ENCODE results near the gene PDCD2. TPM values are rescaled to one million over a fixed set of nuclear protein-coding genes. Genes with fewer than 3 reads are reported as not detected.

PDCD2 gene
- total and polyA plus RNA-seq, 9 of the 15 experiments (the other 6 are each of a cell fraction or from before 2014, with no cell fraction given), result 67.3 to 430 (median 318) TPM

GRCh38 chr6:170575250-170575649 lies 9.2 kb downstream of the PDCD2 start:
- no TSS peak for BruUV-seq (replicated peaks)
- peaks cover 98% of the 10 kb centered on the region for H3K36me3 ChIP-seq (ENCODE audit: control insufficient read depth, insufficient read depth, low read length)
- peak; percentile 77 for FAIRE-seq
- no peak overlapping the region for H2AFZ ChIP-seq (ENCODE audit: low read depth, low read length)
- peak; percentile 80 for ATAC-seq
- H3K9me1 ChIP-seq (ENCODE audit: control insufficient read depth, insufficient read depth, low read length), result no peaks in the 10 kb centered on the region
- H4K20me1 ChIP-seq (replicated peaks; ENCODE audit: control insufficient read depth, insufficient read depth, low read length), result no peaks in the 10 kb centered on the region
- H3K4me2 ChIP-seq (ENCODE audit: insufficient read depth, low read length), result no peak overlapping the region
- no peak overlapping the region for H3K4me3 ChIP-seq
- peak in 3 of 4 experiments; percentile 39 to 58 (median 54) for DNase-seq (ENCODE audit: extremely low read depth in 1 of 4, low spot score in 3 of 4)
- intact Hi-C loops (cut with micrococcal nuclease), result no loop called here
- CTCF ChIA-PET (ENCODE audit: low intra/inter-chr PET ratio), result interaction anchor here (1.0 kb wide), 1 partner anchor 9 kb away, joined by 4 read pairs; the partner anchor contains the start of gene PDCD2
- WGBS (ENCODE audit: insufficient coverage, low coverage, missing lambda C conversion rate), result 33% methylated on average over 1 of the region's 1 CpG
- H3K4me1 ChIP-seq (replicated peaks in 1 of 2; ENCODE audit: control insufficient read depth in 2 of 2, insufficient read depth in 2 of 2, low read length in 2 of 2), result peaks cover 0 to 16% of the 10 kb centered on the region in 2 experiments; a peak in 3 of 5 replicates
- H3K27ac ChIP-seq (ENCODE audit: extremely low read depth, low read depth, low read length), result peak overlapping the region; percentile 4; the same call in 1 of the 3 replicates
- no peaks in the 10 kb centered on the region for H3K9me3 ChIP-seq (replicated peaks; ENCODE audit: control insufficient read depth, insufficient read depth, low read depth, low read length)
- H3K79me2 ChIP-seq (ENCODE audit: control insufficient read depth, insufficient read depth, low read length), result peaks cover 3% of the 10 kb centered on the region; the same call in 1 of the 3 replicates
- POLR2A ChIA-PET, result interaction anchor here (0.8 to 4.0 kb wide), 5 partner anchors 8 to 21 kb away, joined by 3 to 19 read pairs (median 6); partner anchors contain the start of genes PDCD2 and TBP
- 0 out of 4 replicates have a peak overlapping the region, but pooled peaks of 1 of the 2 experiments have one; percentile 3 for H3K9ac ChIP-seq (ENCODE audit: insufficient read depth in 1 of 2, low read depth in 2 of 2, low read length in 2 of 2)
- in situ Hi-C loops (cut with MboI), result no loop called here
- no peaks in the 10 kb centered on the region for H3K27me3 ChIP-seq (ENCODE audit: control insufficient read depth in 2 of 2, insufficient read depth in 2 of 2, low read length in 2 of 2)
- no peak for TF ChIP-seq TRIM25 (IDR thresholded peaks at IDR 0.05; ENCODE audit: borderline replicate concordance)
- TF ChIP-seq ZKSCAN8 (CRISPR knock-in tag; IDR thresholded peaks at IDR 0.05), result no peak
- TF ChIP-seq NCOR1 (IDR thresholded peaks at IDR 0.05), result no peak
- TF ChIP-seq GABPB2 (CRISPR knock-in tag; conservative IDR thresholded peaks at IDR 0.05), result no peak
- no peak for TF ChIP-seq ILK (tag; IDR thresholded peaks at IDR 0.05; ENCODE audit: borderline replicate concordance, low read depth)
- peak; percentile 18; the same call in 1 of the 2 replicates for TF ChIP-seq JUND (IDR thresholded peaks at IDR 0.05; ENCODE audit: borderline replicate concordance, low read depth, low read length)
- no peak for TF ChIP-seq JUND (tag; IDR thresholded peaks at IDR 0.05; ENCODE audit: borderline replicate concordance, low read depth, low read length)
- TF ChIP-seq CTCF (IDR thresholded peaks at IDR 0.05 in 2 of 3, conservative IDR thresholded peaks at IDR 0.05 in 1 of 3; ENCODE audit: insufficient read depth in 2 of 3, low read depth in 1 of 3, low read length in 3 of 3), result peak in 2 of 3 experiments; percentile 68 to 84; a peak in 5 of 6 replicates
- no peak for TF ChIP-seq CCAR2 (IDR thresholded peaks at IDR 0.05; ENCODE audit: low read depth, low read length)
- TF ChIP-seq MTF1 (CRISPR knock-in tag; IDR thresholded peaks at IDR 0.05; ENCODE audit: borderline replicate concordance), result no peak
- no peak for TF ChIP-seq CREB5 (CRISPR knock-in tag; IDR thresholded peaks at IDR 0.05)
- TF ChIP-seq SIX5 (IDR thresholded peaks at IDR 0.05; ENCODE audit: borderline replicate concordance in 1 of 2, insufficient read depth in 1 of 2, low read depth in 1 of 2, low read length in 2 of 2), result no peak
- no peak for TF ChIP-seq ZNF764 (CRISPR knock-in tag; IDR thresholded peaks at IDR 0.05; ENCODE audit: low read depth)
- TF ChIP-seq COPS2 (conservative IDR thresholded peaks at IDR 0.05), result no peak
- TF ChIP-seq PYGO2 (tag; IDR thresholded peaks at IDR 0.05), result no peak

Data from K562 (cell line).